ENCODE data around the gene FGD5. TPM values are rescaled to one million over a fixed set of nuclear protein-coding genes. Genes with fewer than 3 reads are reported as not detected.

Gene FGD5, protein sequence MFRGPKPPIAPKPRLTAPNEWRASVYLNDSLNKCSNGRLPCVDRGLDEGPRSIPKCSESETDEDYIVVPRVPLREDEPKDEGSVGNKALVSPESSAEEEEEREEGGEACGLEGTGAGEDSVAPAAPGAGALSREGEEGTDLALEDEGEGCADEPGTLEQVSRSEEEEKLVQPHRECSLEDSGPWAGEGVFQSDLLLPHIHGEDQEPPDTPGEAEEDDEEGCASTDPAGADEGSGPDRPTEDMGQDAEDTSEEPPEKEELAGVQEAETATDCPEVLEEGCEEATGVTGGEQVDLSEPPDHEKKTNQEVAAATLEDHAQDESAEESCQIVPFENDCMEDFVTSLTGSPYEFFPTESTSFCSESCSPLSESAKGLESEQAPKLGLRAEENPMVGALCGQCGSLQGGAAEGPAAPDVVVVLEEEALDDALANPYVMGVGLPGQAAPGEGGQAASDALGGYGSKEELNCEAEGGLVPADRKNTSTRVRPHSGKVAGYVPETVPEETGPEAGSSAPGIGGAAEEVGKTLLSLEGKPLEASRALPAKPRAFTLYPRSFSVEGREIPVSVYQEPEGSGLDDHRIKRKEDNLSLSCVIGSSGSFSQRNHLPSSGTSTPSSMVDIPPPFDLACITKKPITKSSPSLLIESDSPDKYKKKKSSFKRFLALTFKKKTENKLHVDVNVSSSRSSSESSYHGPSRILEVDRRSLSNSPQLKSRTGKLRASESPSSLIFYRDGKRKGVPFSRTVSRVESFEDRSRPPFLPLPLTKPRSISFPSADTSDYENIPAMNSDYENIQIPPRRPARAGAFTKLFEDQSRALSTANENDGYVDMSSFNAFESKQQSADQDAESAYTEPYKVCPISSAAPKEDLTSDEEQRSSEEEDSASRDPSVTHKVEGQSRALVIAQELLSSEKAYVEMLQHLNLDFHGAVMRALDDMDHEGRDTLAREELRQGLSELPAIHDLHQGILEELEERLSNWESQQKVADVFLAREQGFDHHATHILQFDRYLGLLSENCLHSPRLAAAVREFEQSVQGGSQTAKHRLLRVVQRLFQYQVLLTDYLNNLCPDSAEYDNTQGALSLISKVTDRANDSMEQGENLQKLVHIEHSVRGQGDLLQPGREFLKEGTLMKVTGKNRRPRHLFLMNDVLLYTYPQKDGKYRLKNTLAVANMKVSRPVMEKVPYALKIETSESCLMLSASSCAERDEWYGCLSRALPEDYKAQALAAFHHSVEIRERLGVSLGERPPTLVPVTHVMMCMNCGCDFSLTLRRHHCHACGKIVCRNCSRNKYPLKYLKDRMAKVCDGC (N-terminal part only)
- total RNA-seq (2014; rRNA removed; shearing (Covaris generic)), result 0.17 TPM in 1 of 2 replicates, not detected in the other
- not detected in 2 replicates for polyA plus RNA-seq (2014; cell fraction: nucleus; rRNA removed)

DNA sequence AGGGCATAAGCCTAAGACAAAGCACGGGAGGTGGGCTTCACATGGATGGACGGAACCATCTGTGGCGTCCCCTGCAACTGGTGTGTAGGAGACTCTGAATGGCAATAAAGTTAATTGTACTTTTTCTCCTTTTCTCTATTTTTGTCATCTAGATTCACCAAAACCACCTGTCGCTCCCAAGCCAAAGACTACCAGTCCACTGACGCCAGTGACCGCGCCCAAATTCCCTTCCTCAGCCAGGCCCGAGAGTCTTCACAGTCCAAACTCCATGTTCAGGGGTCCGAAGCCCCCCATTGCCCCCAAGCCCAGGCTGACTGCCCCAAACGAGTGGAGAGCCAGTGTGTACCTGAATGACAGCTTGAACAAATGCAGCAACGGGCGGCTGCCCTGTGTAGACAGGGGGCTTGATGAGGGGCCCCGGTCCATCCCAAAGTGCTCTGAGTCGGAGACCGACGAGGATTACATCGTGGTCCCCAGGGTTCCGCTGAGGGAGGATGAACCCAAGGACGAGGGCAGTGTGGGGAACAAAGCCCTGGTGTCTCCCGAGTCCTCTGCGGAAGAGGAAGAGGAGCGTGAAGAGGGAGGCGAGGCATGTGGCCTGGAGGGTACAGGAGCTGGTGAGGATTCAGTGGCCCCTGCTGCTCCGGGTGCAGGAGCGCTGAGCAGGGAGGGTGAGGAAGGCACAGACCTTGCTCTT lies at the start of gene FGD5:
FGD5 (plus strand) TSS at position 159 of the 697 bp plus-strand sequence; CDS start at position 269, 110 bp downstream.
- DNase-seq (ENCODE audit: extremely low read depth, low read depth), result no peak

DNA sequence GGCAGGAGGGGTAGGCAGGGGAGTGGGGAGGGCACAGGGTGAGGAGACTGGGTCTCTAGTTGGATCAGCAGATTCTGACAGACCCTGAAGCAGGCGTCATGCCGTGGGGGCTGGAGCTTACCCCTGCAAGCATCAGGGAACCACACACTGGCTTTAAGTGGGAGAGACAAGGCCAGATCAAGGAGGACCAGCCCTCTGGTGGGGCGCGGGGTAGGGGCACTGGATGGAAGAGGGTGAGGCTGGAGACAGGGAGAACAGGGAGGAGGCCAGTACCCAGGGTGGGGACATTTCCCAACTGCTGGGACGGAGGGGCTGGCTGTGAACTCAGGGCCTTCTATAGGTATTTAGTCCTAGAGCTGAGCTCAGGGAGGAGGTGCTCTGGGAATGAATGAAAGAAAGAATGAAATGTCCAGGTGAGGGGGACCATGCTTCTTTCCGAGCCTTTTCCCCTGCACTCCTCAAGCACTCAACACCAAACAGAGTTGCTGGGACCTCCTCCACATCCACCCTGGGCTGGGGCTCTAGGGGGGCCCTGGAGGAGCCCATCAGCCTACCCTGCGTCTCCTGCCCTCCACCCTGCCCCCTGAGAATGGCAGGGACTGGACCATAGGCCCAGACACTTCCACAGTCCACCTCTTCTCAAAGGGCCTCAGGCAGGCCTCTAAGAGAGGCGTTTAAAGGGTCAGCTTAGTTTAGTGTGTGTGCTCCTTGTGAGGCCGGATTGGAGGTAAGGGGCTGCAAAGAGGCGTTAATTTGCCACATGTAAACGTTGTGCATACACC lies 49.0 kb upstream of the FGD5 start:
- DNase-seq (ENCODE audit: extremely low read depth, low read depth), result no peak

DNA sequence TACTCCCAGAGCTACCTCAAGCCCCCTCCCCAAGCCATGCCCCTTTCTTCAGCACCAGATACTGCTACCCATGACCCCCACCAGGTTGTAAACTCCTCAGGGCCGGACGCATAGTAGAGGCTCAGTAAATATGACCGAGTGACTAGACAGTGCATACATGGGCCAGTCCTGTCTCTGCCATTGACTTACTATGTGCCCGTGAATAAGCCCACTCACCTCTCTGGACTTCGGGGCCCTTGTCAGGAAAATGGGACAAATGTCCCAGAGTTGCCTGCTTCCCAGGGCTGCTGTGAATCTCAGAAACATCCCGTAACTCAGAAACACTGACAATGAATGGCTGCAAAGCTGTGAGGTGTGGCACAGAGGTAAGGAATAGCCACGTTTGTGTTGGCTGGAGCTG lies 48.2 kb upstream of the FGD5 start:
- no peak for DNase-seq (ENCODE audit: extremely low read depth, low read depth)

- DNase-seq (ENCODE audit: extremely low read depth, low read depth), result no peak
Observed at GRCh38 chr3:14771593-14772497, 46.9 kb upstream of the FGD5 start.

- DNase-seq (ENCODE audit: extremely low read depth, low read depth), result no peak
Observed at GRCh38 chr3:14772533-14773138, 46.1 kb upstream of the FGD5 start.

DNA sequence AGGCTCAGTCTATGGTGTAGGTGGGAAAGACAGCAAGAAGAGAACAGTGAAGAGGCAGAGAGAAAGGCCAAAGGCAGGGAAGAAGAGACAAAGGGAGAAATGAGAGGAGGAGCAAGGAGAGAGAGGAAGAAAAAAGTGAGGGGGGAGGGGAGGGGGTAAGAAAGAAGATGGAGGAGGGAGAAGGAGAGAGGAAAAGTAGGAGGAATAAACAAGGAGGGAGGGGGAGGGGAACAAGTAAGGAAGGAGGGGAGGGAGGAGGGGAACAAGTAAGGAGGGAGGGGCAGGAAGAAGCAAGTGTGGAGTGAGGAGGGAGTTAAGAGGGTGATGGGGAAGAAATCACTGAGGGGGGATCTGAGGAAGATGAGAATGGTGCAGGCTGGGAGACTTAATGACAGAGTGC lies 45.5 kb upstream of the FGD5 start:
- DNase-seq (ENCODE audit: extremely low read depth, low read depth), result no peak

DNA sequence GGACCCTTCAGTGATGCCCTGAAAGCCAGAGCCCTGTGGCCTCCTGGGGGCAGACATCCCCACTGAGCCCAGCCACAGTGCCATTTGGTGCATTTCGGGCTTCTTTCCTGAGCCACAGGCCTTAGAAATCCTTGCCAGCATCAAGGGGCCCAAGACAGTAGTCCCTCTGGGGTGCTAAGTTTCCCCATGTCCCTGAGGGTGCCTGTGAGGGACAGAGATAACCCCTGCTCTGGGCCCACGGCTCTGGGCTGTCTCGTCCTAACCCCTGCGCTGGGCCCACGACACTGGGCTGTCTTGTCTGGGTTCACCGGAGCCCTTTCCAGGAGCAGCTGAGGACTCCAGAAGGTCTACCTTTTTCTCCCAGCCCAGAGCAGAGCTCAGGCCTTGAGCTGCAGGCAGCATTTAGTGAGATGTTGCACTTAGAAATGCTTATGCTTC lies 45.1 kb upstream of the FGD5 start:
- DNase-seq (ENCODE audit: extremely low read depth, low read depth), result no peak

DNA sequence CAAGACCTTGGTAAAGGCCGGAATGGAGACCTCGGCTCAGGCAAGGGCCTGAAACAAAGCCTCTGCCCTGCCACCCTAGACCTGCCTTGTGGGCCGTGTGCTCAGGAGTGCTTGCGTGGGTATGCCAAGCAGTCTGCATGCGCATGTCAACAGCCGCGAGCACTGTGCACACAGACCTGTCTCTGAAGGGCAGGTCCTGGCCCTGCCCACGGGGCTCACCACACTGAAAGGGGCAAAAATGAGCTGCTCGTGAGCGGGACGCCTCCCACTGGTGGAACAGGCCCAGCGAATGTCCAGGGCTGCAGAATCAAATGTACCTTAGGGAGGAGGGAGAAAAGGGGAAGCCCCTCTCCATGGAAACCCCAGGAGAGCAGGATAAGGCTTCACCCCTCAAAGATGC lies 44.3 kb upstream of the FGD5 start:
- no peak for DNase-seq (ENCODE audit: extremely low read depth, low read depth)

- DNase-seq (ENCODE audit: extremely low read depth, low read depth), result no peak
Observed at GRCh38 chr3:14775011-14775410, 43.8 kb upstream of the FGD5 start.

DNA sequence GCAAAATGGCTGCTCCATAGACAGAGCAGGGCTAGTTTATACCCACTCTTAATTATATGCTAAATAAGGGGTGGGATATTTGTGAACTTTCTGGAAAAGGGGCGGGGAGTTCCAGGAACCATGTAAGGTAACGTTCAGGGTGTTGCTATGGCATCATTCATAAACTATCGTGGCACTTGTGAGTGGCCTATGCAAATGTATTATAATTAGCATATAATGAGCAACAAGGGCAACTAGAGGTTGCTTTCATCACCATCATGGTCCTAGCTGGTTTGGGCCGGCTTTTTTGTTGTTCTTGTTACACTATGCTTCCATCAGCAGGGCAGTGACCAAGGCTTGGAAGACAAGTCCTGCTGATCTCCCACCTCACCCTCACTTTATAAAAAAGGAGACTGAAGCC lies 43.2 kb upstream of the FGD5 start:
- no peak for DNase-seq (ENCODE audit: extremely low read depth, low read depth)

DNA sequence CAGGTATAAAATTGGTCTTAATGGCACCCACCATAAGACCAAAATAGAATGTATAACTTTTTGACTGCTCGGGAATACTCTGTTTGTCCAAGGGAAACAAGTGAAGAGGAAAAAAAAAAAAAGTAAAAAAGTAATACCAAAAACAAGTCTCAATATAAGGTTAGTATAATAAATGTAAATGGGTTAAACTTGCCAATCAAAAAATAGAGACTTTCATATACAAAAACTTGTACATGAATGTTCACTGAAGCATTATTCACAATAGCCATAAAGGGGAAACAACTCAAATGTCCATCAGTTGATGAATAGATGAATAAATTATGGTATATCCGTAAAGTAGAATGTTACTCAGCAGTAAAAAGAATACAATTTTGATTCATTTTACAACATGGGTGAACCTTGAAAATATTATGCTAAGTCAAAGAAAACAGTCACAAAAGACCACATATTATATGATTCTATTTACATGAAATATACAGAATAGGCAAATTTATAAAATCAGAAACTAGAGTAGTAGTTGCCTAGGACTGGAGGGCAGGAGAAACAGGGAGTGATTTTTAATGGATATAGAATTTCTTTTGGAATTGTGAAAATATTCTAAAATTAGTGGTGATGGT lies 39.6 kb upstream of the FGD5 start:
- no peak for DNase-seq (ENCODE audit: extremely low read depth, low read depth)

GRCh38 chr3:14780927-14781507 lies 37.7 kb upstream of the FGD5 start:
- peak; percentile 33 for DNase-seq (ENCODE audit: extremely low read depth, low read depth)

DNA sequence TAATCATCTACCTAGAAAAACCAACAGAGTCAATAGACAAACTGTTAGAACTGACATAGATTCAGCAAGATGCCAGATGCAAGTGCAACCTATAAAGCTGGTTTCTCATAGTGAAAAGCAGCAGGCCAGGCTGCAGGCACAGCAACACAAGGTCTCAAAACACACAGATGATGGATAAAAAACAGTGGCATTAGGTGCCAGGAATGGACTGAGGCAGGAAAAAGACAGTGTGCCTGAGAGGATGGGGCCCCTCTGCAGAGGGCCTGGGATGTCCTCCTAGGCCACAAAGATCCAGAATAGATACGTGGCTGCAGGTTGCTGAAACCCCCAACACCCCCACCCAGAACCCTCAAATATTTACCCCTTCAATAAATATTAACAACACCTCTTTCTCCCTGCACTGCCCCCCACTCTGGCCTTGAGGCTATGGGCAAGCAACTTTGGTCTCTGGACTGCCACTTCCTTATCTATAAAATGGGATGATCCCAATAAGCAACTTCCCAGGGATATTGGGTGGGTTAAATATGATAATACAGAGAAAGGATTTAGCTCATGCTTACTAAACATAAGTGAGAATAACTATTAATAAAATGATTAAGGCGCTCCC lies 35.2 kb upstream of the FGD5 start:
- no peak for DNase-seq (ENCODE audit: extremely low read depth, low read depth)

GRCh38 chr3:14784087-14784681 lies 34.6 kb upstream of the FGD5 start:
- no peak for DNase-seq (ENCODE audit: extremely low read depth, low read depth)

- DNase-seq (ENCODE audit: extremely low read depth, low read depth), result no peak
Observed at GRCh38 chr3:14785207-14786155, 33.3 kb upstream of the FGD5 start.

Measured in NCI-H460 (cell line).